ENCODE measurements around the gene TTLL11.

DNA sequence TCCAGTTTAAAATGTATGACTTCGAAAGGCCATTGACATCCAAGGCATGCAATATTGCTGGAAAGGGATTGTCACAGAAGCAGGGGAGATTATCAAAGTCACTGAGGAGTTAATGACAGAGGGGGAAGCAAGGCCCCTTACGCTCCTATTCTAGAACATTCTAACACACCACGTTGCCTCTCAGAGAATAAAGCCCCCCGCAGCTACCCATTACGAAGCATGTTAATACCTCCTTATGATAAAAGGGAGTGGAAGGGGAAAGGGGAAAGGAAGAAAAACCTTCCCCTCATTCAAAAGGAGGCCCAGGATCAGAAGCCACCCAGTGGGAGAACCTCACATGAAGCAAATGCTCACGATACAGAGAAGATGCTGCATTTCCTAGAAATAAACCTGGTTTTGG, 228.0 kb downstream of the TTLL11 start:
- TF ChIP-seq EZH2 (IDR thresholded peaks at IDR 0.05; ENCODE audit: low read depth, low read length, severe bottlenecking) (no peak), ASH2L (IDR thresholded peaks at IDR 0.05; ENCODE audit: low read length) (no peak)

Measured in H1 (cell line).